SW 1271 (cell line): ENCODE data around the gene TMCC1.

Experiments
- DNase-seq, 2 experiments: peaks; one replicate each; lab custom pipeline; 2025; lab: John Stamatoyannopoulos, UW

Gene TMCC1

DNA sequence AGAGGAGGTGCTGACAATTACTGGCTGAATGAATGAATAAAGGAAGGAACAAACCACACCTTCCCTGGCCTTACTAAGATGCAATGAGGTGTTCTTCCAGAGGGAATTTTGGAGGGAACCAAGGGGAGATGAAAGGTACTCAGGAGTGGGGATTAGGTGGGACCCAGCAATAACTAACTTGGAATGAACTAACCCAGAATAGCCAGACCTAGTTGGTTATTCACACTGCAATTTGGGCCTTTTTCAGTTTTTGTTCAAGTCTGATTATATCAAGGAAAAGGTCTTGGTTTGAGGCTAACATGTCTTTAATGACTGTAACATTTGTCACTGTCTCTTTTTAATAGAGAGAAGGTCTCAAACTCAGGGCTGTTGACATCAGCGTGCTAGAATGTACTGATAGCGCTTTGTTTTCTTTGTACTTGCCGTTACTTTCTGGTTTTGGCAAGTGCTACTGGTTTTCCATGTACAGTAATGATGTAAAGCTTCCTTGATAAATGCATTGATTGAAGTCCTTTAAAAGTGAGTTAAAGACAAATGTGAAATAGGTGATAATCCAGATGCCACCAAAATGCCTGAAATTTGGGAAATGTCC is 283.8 kb downstream of the TMCC1 start:
- DNase-seq: peak in 1 of 2 experiments; percentile 30

DNA sequence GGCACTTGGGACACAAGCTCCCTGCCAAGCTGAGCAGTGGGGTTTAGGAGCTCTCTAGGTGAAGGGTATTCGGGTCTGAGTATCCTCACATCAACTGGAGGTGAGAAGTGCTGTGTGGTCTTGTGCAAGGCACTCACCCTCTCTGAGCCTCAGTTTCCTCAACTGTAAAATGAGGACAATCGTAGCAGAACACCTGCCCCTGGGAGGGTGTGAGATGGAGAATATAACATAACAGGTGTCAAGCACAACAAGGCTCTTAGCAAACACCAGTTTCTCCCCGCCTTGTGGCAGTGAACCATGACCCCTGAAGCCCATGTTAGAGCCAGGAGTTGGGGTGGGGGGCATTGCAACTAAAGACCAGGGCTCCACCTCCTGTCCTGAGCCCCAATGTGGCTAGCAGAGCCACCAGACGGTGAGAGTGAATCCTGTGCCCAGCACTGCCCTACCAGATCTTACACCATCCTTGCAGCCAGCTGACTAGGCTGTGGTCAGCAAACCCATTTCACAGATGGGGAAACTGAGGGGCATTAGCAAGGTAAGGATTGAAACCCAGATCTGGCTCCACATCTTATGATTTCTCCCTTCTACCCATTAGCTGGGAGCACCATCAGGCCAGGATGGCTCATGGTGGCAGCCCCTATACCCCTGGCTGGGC is 284.4 kb downstream of the TMCC1 start:
- no peak for DNase-seq

DNA sequence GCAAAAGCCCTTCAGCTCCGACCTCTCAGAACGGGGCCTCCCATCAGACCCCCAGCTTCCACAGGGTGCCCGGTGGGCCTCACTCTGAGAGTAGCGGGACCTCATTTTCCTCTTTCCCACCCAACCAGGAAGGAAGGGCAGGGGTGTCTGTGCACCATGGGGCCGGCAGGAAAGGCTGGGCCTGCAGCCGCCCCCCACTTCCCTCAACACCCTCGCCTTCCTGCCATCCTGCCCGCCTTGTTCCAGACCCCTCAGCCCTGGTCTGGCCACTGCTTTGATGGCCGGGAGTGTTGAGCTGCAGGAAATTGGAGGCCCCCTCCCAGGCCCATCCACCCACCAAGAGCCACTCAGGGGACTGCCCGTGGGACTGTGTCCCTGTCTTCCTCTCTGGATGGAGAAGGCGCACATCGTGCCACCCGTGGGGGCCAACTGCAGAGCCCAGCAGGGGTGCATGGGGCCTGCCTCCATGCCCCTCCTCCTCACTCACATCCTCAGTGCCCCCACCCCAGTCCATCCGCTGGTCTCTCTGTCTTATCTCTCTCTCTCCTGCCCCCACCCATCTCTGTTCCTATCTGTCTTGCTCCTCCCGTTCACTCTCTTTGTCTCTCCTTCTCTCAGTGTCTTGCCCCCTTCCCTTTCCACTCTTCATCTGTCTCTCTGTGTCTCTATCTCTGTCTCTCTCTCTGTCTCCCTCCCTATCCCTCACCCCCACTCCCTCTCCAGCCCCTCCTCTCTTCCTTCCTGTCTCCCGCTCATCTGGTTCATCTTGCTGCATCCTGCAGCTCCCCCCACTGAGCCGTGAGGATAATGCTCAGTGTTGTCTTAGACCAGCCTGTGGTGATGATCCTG is 285.2 kb downstream of the TMCC1 start:
- DNase-seq: peak in 1 of 2 experiments; percentile 15

DNA sequence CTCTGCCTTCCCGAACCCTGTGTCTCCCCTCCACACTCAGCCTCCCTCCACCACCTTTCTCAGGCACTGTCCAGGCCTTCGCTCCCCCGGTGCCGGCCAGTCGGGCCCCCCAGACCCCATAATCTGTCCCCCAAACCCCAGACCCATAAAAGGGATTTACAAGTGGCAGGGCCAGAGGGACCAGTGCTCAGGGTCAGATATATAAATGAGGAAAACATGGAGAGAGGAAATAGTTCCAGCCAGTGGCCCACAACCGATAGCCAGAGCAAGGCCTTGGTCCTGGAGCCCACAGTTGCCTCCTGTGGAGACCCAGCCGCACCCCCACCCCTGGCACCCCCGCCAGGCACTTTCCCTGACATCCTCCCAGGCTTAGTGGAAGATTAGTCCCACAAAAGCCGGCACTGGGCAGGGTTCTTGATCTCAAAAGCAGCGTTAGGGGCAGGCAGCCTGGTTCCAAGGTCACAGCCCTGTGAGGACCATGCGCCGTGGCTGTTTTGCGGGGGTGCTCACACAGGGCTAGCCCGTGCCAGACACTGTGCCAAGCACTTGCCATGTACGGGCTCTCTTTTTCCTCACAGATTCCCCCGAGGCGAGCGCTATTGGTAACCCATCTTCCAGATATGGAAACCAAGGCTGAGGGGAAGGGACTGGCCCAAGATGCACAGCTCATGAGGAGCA is 286.0 kb downstream of the TMCC1 start:
- no peak for DNase-seq

DNA sequence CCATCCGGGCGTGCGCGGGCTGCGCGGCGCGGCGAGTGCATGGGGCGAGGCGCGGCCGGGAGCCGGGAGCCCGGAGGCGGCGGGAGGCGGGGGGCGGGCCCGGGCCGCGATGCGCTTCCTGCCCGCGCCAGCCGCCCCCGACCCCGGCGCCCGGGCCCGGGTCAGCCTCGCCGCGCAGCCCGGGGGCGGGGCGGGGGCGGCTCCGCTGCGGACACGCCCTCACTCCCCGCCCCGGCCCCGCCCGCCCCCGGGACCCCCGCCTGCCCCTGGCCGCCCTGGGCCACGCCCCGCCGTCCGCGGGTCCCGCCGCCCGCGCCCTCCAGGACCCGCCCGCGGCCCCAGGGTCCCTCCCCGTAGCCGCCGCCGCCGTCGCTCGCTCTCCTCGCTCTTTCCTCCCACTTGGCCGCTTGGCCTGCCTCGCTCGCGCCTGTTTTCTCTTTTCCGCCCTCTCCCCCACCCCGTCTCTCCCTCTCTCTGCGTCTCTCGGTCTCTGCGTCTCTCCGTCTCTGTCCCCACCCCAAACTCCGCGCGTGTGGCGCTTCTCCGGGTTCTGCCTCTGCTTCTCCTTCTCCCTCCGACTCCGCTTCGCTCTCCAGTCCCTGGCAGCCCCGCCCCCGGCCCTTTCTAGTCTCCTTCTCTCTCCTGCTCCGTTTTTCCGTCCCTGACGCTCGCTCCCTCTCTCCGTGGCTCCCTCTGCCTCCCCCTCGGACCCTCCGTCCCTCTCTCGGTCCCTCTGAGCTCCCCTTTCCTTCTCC is 286.7 kb downstream of the TMCC1 start, which contains the start of gene PLXND1:
Gene PLXND1, minus strand, starts transcription at position 41 of the 755 bp plus-strand sequence. Its CDS starts 37 bp downstream, at position 4.
- no peak for DNase-seq

DNA sequence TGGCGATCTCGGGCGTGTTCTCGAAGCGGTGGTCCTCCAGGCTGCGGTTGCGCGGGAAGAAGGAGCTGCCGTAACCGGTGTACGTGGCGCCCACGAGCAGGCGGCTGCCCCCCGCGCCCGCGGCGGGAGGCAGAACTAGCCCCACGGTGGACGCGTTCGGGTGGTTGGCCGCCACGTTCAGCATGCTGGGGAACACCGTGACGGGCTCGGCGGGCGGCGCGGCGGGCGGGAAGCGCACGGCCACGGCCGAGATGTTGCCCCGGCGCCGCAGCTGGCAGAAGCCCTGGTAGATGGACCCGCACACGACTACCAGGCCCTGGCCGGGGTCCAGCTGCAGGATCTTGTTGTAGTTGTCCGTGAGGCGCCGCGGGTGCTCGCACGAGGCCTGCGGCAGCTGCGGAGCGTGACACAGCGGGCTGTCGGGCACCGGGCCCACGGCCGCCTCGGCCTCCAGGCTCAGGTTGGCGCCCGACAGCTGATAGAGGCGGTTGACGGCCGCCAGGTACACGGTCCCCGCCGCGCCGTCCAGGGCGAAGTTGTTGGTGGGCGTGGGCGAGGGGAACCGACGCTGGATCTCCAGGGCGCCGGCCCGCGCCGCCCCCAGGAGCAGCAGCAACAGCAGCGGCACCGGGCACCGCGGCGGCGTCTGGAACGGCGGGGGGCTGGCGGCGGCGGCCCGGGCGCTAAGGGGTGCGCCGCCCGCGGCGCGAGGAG is 287.4 kb downstream of the TMCC1 start:
- no peak for DNase-seq

DNA sequence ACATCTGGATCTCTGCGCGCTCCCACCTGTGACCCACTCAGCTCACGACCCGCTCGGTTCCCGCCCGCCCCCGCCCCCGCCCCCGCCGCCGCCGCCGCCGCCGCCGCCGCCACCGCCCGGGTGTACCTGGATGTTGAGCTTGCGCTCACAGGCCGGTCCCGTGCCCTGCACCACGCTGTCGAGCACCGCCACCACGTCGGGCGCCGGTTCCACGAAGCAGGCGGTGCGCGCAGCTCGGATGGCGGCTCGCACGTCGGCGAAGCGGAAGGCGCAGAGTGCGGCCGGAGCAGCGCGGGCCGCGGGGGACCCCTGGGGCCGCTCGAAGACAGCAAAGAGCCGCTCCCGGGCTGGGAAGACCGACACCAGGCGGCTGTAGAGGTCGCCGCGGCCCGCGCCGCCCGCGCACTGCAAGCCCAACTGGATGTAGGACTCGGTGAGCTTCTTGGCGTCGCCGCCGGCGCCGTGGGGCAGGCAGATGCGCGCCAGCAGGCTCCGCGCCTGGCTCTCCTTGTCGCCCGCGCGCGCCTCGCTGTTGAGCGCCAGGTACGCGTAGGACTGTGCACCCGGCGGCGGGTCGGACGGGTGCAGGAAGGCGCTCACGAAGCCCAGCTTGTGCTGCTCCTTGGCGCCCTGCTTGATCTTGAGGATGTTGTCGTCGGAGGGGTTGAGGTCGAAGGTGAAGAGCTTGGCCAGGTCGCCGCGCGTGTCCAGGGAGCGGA is 288.1 kb downstream of the TMCC1 start:
- DNase-seq: no peak

DNA sequence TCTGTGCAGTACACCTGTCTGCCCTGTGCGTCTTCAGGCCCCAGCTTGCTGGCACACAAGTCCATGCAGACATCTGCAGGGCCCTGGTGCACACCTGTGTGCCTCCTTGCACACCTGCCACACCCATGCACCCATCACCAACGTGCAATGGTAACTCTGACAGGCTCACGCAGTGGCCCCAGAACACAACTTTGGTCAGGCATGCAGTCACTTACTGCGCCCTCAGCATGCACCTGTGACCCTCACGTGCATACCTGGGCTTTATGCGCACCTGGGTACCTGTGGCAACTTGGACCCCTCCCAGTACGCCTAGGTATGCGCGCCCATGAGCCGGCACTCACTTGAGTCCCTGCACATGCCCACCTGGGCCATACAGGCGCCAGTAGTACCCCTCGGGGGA is 288.7 kb downstream of the TMCC1 start:
- DNase-seq: no peak

DNA sequence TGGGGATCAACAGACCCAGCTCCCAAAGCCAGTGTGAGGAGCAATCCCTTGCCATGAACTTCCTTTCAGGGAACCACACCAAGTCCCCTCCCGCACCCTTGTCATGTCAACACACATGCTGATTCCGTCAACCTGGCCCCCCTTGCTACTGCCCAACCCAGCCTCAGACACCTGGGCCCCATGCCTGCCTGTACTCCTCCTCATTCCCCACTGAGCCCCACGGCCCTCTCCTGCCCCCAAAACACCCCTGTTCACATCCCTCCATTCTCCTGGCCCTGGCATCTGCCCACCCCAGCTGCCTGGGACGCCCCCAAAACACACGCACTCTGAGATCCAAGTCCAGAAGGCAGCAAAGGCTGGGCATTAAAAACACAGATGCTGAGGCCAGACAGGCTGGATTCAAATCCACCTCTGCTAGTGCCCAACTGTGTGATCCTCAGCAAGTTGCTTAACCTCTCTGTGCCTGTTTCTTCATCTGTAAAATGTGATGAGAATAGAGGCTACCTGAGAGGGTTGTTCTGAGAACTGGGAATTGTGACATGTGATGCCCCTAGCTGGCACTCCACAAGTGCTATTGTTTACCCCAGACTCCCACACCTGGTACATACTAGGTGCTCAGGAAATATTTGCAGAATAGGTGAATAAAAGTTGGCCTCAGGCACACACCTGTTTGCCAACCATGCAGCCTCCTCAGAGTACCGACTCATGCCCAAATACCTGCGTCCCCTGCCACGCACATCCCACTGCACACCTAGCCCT is 289.3 kb downstream of the TMCC1 start:
- DNase-seq: no peak

DNA sequence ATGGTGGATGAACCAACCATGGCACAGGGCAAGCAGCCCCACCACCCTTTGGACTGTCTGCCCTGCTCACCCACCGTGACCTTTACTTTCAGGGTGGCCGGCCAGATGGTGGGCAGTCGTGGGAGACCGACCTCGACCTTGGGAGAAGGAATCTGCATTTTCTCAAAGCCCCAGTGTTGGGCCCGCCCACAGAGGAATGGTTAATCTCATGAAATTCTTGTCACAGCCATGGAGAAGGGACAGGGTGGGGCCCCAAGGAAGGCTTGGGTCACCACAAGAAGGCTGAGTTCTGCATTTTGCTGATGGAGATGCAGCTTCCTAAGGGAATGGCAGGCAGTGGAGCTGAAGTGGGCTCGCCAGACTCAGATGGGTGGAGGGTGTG is 290.0 kb downstream of the TMCC1 start:
- DNase-seq: no peak

DNA sequence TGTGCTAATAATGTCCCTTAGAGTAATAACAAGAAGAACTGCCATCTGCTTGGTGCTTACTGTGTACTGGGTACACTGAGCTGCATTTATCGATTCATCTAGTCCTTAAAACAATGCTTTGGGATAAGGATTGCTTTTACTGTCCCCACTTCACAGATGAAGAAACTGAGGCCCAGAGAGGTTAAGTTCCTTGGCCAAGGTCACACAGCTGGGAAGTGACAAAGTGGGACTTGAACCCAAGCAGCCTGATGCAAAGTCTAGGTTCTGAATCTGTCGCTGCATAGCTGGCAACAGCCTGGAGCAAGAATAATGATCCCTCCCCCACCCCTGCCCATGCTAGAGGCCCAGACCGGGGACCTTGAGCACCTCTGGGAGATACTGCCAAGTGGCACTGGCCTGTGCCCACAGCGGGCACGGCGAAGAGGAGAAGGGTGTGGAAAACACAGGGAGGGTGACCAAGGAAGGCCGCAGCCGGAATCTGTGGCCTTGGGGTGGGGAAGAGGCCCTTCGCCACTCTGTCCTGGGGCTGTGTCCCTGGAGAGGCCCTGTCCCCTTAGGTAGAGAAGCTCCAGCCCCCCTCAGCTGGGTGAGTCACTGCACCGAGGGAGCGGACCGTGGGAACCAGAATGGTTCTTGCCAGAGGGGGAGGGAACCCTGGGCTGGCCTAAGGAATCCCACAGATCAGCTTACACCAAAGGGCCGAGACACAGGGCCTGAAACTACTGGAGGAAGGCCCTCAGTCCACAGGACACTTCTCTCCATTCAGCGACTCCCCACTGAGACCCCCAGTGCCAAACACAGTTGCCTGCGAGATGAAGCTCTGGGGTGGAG is 290.6 kb downstream of the TMCC1 start:
- DNase-seq: peak in 1 of 2 experiments; percentile 35

DNA sequence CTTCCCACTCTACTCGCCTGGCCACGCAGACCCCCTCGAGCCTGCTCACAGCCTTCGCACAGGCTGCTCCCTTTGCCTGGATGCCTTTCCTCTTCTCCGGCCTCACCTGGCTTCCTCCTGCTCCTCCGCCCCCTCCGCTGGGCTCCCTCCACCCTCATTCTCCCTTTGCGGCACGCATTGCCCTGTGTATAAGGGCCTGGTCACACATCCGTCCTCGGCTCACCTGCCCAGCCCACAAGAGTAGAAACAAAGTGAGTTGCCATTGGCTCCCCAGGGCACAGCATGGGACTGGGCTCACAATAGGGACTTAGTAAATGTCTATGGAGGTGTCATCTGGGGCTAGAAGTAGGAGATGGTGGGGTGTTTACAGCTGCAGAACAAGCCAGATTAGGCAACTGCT is 291.2 kb downstream of the TMCC1 start:
- no peak for DNase-seq

DNA sequence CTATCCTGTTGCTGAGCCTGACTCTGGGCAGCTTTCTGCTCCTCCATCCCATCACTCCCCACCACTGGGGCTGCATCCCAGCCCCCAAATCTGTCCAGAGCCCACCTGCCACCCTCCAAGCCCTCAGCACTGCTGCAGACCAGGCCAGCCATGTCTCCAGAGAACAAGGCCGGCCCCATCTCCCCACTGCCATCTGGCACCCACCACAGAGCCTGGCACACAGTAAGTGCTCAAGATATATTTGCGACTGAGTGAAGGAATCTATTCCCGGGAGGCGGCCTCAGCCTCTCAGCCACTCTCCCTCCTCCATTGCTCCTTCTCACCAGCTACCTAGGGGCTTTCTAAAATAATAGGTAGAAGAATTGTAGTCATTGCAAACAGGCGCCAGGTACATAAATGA is 291.8 kb downstream of the TMCC1 start:
- no peak for DNase-seq

DNA sequence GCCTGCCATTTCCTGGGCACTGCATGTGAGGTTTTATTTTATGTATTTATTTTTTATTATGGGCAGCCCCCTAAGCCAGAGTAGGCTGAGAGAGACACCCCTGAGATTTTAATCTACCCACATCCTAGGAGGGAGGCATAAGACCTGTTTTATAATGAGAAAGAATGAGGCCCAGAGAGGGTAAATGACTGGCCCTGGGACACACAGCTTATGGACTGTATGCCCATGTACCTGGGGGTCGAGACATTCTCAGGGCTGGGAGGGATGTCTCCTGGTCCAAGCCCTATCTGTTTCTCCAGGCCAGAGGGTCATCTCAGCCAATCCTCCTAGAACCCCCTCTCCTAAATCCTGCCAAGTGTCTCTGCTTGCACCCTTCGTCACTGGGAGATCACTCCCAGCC is 293.2 kb downstream of the TMCC1 start:
- no peak for DNase-seq

DNA sequence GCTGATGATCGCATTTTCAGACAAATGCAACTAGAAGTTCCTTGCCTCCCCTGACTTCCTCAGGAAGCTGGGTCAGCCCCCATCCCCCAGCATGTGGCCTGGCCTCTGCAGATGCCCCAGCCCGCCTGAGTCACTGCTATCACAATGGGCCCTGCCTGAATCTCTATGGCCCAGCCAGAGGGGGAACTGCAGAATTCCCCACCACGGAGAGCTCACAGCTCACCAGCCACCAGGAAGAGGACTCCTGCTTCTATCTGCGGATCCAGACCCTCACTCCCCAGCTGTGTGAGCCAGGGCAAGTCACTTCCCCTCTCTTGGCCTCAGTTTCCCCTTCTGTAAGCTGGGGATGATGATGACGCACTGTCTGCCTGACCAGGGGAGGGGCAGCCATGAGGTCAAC is 293.9 kb downstream of the TMCC1 start:
- DNase-seq: no peak

DNA sequence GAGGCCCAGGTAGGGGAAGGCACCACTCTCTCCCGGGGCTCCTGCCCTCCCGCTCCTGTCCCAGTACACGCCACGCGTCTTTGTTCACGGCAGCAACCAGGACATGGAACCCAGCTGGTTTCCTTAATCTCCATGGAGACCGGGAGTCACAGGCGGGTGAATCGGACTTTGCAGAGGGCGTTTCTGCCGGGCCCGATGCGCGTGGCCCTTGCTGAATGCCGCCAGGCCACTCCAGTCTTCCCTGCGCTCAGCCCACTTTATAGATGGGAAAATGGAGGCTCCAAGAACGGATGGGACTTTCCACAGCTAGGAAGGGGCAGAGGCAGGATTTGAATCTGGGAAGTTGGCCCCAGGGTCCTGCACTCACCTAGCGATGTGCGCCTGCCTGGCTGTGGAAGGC is 294.4 kb downstream of the TMCC1 start:
- DNase-seq: no peak

DNA sequence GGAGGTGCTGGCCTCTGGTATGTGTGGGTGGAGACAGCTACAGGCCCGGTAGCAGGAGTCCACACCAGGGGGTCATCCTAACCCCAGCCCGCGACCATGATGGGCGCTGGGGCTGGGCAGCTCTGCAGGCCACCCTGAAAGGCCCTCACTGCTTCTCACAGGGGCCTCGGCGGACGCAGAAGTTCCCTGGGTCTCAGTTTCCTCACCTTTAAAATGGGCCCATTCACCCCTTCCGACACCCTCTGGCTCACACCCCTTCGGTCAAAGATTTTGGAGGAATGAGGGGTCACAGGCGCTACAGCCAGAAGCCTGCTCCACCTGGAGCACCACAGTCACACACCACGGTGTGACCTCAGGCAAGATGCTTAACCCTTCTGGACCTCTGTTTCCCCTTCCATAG is 295.0 kb downstream of the TMCC1 start:
- no peak for DNase-seq

DNA sequence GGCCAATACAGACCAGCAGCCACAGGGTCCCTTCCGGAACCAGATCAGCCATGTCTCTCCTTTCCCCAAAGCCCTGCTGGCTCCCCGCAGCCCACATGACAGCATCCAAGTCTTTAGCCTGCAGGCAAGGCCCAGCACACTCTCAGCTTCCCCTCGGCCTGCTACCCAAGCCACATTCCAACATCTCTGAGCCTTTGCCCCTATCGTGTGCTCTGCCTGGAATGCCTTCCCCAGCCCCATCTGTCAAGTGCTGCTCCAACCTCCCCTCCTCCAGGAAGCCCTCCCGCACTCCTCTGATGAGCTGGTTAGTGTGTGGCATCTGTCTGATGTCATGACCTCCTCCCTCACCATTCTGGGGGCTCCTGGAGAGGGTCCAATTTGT is 295.5 kb downstream of the TMCC1 start:
- no peak for DNase-seq
